NOMO-1 treated with DMSO at 0.1 percent for 48 hours (cell line): ENCODE results near the gene IRF9.

Experiments
- DNase-seq: peaks from one replicate; lab custom pipeline; 2025; ENCODE audit not compliant: unreplicated experiment; lab: John Stamatoyannopoulos, UW

Gene IRF9

GRCh38 chr14:24131549-24131966 lies 29.5 kb upstream of the IRF9 start:
- DNase-seq = no peak

- DNase-seq = no peak
These were observed 28.9 kb upstream of the IRF9 start for GRCh38 chr14:24132061-24132685.

GRCh38 chr14:24132976-24133375 lies 28.1 kb upstream of the IRF9 start:
- DNase-seq = no peak

- no peak for DNase-seq
These were observed 27.3 kb upstream of the IRF9 start for GRCh38 chr14:24133735-24134134.

GRCh38 chr14:24135584-24135833 lies 25.6 kb upstream of the IRF9 start:
- DNase-seq = no peak

- peak; percentile 87 for DNase-seq
These were observed 25.0 kb upstream of the IRF9 start, which contains the start of gene PSME1 for GRCh38 chr14:24135834-24136683. TSS of gene PSME1 (plus strand) at chr14:24136194. CDS start at chr14:24136263, 69 bp downstream.

- DNase-seq = no peak
These were observed 24.2 kb upstream of the IRF9 start for GRCh38 chr14:24136684-24137528.

GRCh38 chr14:24137529-24138395 lies 23.3 kb upstream of the IRF9 start:
- DNase-seq = no peak

GRCh38 chr14:24138396-24139271 lies 22.4 kb upstream of the IRF9 start:
- no peak for DNase-seq

- no peak for DNase-seq
These were observed 21.7 kb upstream of the IRF9 start for GRCh38 chr14:24139272-24139934.

- peak; percentile 99 for DNase-seq
These were observed 19.8 kb upstream of the IRF9 start, which contains the start of gene EMC9 for GRCh38 chr14:24141097-24141880. TSS of gene EMC9 (minus strand) at chr14:24141591. CDS start at chr14:24141304, 287 bp downstream.

GRCh38 chr14:24143511-24143910 lies 17.6 kb upstream of the IRF9 start:
- no peak for DNase-seq

GRCh38 chr14:24144451-24144850 lies 16.6 kb upstream of the IRF9 start:
- DNase-seq = no peak

- no peak for DNase-seq
These were observed 15.8 kb upstream of the IRF9 start for GRCh38 chr14:24145219-24145618.

- peak; percentile 15 for DNase-seq
These were observed 15.2 kb upstream of the IRF9 start for GRCh38 chr14:24145690-24146452.

- peak; percentile 97 for DNase-seq
These were observed 14.6 kb upstream of the IRF9 start, which contains the start of gene PSME2 for GRCh38 chr14:24146453-24146977. TSS of gene PSME2 (minus strand) at chr14:24146610. CDS start at chr14:24146581, 29 bp downstream.
